Adrenal gland (tissue), 12 donors: ENCODE results near the gene PARP6. TPM values are rescaled to one million over a fixed set of nuclear protein-coding genes. Genes with fewer than 3 reads are reported as not detected.
A peak's percentile ranks its signal among the peaks of the same experiment; 100 is the strongest.

Experiments
- DNase-seq, 7 donors: peaks; one replicate each; pipeline ENCODE4 v3.0.0-alpha.2; 2019 to 2020
- H3K27ac ChIP-seq, 5 donors: fragments of 200-600 bp; sonication (generic) in 4 of 5; 1 replicate in 3 of 5; 2 replicates in 2 of 5; pipeline versions ENCODE4 v1.5.1 to v1.8.0; 2016 to 2020; ENCODE audit warnings: mild to moderate bottlenecking in 1 of 5
- H3K27me3 ChIP-seq: fragments of 200-600 bp; 2 replicates; pipeline ENCODE4 v1.8.0; 2021
- H3K36me3 ChIP-seq, 2 donors: fragments of 200-600 bp; replicated peaks in 1 of 2; 1 replicate in 1 of 2; 2 replicates in 1 of 2; pipeline versions ENCODE4 v1.5.1 to v1.8.0; 2018 to 2022
- H3K4me1 ChIP-seq, 2 donors: fragments of 200-600 bp; replicated peaks in 1 of 2; 1 replicate in 1 of 2; 2 replicates in 1 of 2; pipeline versions ENCODE4 v1.5.1 to v1.8.0; 2018 to 2021
- H3K4me3 ChIP-seq, 4 donors: fragments of 200-600 bp; sonication (generic) in 3 of 4; one replicate each; pipeline ENCODE4 v1.5.1; 2016 to 2018
- H3K9me3 ChIP-seq, 3 donors: fragments of 200-600 bp; sonication (generic) in 1 of 3; replicated peaks in 1 of 3; 1 replicate in 2 of 3; 2 replicates in 1 of 3; pipeline versions ENCODE4 v1.5.1 to v1.8.0; 2016 to 2021
- POLR2A ChIP-seq, 2 donors: fragments of 450-650 bp; IDR thresholded peaks; one replicate each; pipeline ENCODE4 v1.6.1; 2017; ENCODE audit warnings: antibody characterized with exemption in 2 of 2, mild to moderate bottlenecking in 2 of 2, moderate library complexity in 1 of 2
- WGBS, 4 donors: extraction: QIAGEN DNeasy Blood & Tissue Kit in 2 of 4; methylation state at CpG; one replicate each; pipeline versions ENCODE4 v1.1.5 to v1.1.7; 2013 to 2017; 5-methylcytosine and 5-hydroxymethylcytosine counted together
- intact Hi-C, 2 donors: fragments of 100-400 bp; cut with DNase I; formaldehyde crosslinking; loops; one replicate each; pipeline versions ENCODE4 v1.14.1 to v1.15.0; 2022 to 2023
- polyA plus RNA-seq, 3 donors: library from polyadenylated mRNA; stranded (reverse); fragments of 200-250 nt in 2 of 3; fragments of 350-450 nt in 1 of 3; fragmentation: Illumina TruSeq in 1 of 3; extraction: RNeasy Lipid Tissue Mini Kit (QIAGEN cat#74804) in 1 of 3; gene quantifications; one replicate each; pipeline ENCODE4 v1.2.3, GENCODE V29; 2013 to 2014
- total RNA-seq, 9 donors: library from RNA; depleted of rRNA in 4 of 9; stranded (reverse); fragments of >200 nt in 4 of 9; fragments of 120-200 nt in 1 of 9; fragmentation: NEBNext Ultra II Directional in 1 of 9; extraction: Animal tissue kit (Norgen Biotek cat#: 25700) in 1 of 9; gene quantifications; one replicate each; pipeline versions ENCODE4 v1.1.0 to v1.2.4, GENCODE V29; 2013 to 2023
- TF ChIP-seq, protein P1 (sequence below), 6 experiments: fragments of 450-650 bp in 4 of 6; fragments of 200-600 bp in 2 of 6; sonication (generic) in 1 of 6; IDR thresholded peaks; 1 replicate in 5 of 6; 2 replicates in 1 of 6; pipeline versions ENCODE4 v1.5.1 to v1.8.0; 2016 to 2021; ENCODE audit warnings: antibody characterized with exemption in 6 of 6, mild to moderate bottlenecking in 2 of 6, moderate library complexity in 1 of 6
- donor health status: healthy with polysubstance abuse.
- donor health status: Bipolar disorder and iron deficiency.
- donor health status: DM: yes; HTN: yes; CAD: no.
- donor health status: DM: no; HTN: no; CAD: no.
- donor health status: DM: no; HTN: no; CAD: no.
- donor health status: DM: yes; HTN: yes; CAD: no.

The PARP6 gene
- total and polyA plus RNA-seq, 12 donors, result 37.4 to 464 (median 72.9) TPM

DNA sequence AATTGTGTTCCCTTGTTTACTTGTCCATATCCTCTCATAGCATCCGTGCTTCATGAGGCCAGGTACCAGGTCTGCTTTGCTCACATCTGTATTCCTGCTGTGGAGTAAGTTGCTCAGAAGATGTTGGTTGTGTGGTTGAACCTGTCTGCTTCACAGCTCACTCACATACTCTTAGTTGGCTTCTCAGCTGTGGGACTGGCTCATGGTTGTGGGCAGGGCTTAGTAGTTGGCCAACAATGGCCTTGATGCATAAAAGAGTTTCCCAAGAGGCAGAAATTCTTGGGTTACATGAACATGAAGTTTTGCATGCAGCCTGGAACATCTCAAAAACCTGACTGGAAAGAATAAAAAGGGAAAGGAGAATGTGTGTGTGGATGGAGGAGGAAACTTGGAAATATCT, 30.6 kb upstream of the PARP6 start:
- H3K4me1 ChIP-seq, result no peaks in the 10 kb centered on the region
- 46 to 86% (median 69%) methylated on average over 1 of the region's 1 CpG for WGBS, 4 donors
- TF ChIP-seq, protein P1, sequence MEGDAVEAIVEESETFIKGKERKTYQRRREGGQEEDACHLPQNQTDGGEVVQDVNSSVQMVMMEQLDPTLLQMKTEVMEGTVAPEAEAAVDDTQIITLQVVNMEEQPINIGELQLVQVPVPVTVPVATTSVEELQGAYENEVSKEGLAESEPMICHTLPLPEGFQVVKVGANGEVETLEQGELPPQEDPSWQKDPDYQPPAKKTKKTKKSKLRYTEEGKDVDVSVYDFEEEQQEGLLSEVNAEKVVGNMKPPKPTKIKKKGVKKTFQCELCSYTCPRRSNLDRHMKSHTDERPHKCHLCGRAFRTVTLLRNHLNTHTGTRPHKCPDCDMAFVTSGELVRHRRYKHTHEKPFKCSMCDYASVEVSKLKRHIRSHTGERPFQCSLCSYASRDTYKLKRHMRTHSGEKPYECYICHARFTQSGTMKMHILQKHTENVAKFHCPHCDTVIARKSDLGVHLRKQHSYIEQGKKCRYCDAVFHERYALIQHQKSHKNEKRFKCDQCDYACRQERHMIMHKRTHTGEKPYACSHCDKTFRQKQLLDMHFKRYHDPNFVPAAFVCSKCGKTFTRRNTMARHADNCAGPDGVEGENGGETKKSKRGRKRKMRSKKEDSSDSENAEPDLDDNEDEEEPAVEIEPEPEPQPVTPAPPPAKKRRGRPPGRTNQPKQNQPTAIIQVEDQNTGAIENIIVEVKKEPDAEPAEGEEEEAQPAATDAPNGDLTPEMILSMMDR (IDR thresholded peaks at IDR 0.05), result no peak
- TF ChIP-seq POLR2A (IDR thresholded peaks at IDR 0.05), result no peak
- H3K9me3 ChIP-seq, result no peaks in the 10 kb centered on the region
- DNase-seq, result peak in 1 of 7 donors; percentile 20
- no peak overlapping the region for H3K27ac ChIP-seq
- H3K4me3 ChIP-seq, result no peak overlapping the region
- H3K36me3 ChIP-seq, result no peaks in the 10 kb centered on the region
- intact Hi-C loops, result no loop called here
- H3K27me3 ChIP-seq, result no peaks in the 10 kb centered on the region

- 84 to 94% (median 89%) methylated on average over 13 to 52 of the region's 52 CpGs for WGBS, 4 donors
- H3K4me3 ChIP-seq, result no peak overlapping the region
- intact Hi-C loops, result loop anchor here in 1 of 2 donors (5.0 kb wide), 1 partner anchor 92 kb away; the partner anchor contains the start of gene GRAMD2A
- H3K27me3 ChIP-seq, result no peaks in the 10 kb centered on the region
- no peak overlapping the region for H3K27ac ChIP-seq
- H3K36me3 ChIP-seq, result no peaks in the 10 kb centered on the region
- no peaks in the 10 kb centered on the region for H3K9me3 ChIP-seq
- H3K4me1 ChIP-seq, result no peaks in the 10 kb centered on the region
- TF ChIP-seq POLR2A (IDR thresholded peaks at IDR 0.05), result no peak
- TF ChIP-seq, protein P1 (IDR thresholded peaks at IDR 0.05), result no peak
- DNase-seq, result no peak
Observed at GRCh38 chr15:72289597-72290325, 17.4 kb upstream of the PARP6 start.

- Histone ChIP-seq H3K27me3 (no peaks in the 10 kb centered on the region), H3K4me1 (no peaks in the 10 kb centered on the region), H3K9me3 (no peaks in the 10 kb centered on the region), H3K4me3 (no peak overlapping the region), H3K27ac (no peak overlapping the region), H3K36me3 (no peaks in the 10 kb centered on the region)
- intact Hi-C loops, result loop anchor here in 1 of 2 donors (5.0 kb wide), 1 partner anchor 92 kb away; the partner anchor contains the start of gene GRAMD2A
- 91 to 96% (median 95%) methylated on average over 37 to 49 of the region's 49 CpGs for WGBS, 4 donors
- TF ChIP-seq POLR2A (IDR thresholded peaks at IDR 0.05), result no peak
- TF ChIP-seq, protein P1 (IDR thresholded peaks at IDR 0.05), result no peak
- DNase-seq, result no peak
Observed at GRCh38 chr15:72288796-72289596, 16.6 kb upstream of the PARP6 start.

GRCh38 chr15:72285927-72286516, 13.7 kb upstream of the PARP6 start:
- H3K9me3 ChIP-seq, result no peaks in the 10 kb centered on the region
- no peaks in the 10 kb centered on the region for H3K27me3 ChIP-seq
- WGBS, 4 donors, result 43 to 55% (median 49%) methylated on average over 9 to 10 of the region's 10 CpGs
- H3K27ac ChIP-seq, result no peak overlapping the region
- no peak for TF ChIP-seq POLR2A (IDR thresholded peaks at IDR 0.05)
- TF ChIP-seq, protein P1 (IDR thresholded peaks at IDR 0.05), result peak; percentile 58 to 73 (median 70)
- intact Hi-C loops, result loop anchor here in 1 of 2 donors (5.0 kb wide), 1 partner anchor 89 kb away; the partner anchor contains the start of gene GRAMD2A
- no peaks in the 10 kb centered on the region for H3K4me1 ChIP-seq
- H3K4me3 ChIP-seq, result no peak overlapping the region
- no peaks in the 10 kb centered on the region for H3K36me3 ChIP-seq
- peak; percentile 48 to 77 (median 74) for DNase-seq
